Measurements from ENCODE around the gene PITPNM1.

Gene PITPNM1

DNA sequence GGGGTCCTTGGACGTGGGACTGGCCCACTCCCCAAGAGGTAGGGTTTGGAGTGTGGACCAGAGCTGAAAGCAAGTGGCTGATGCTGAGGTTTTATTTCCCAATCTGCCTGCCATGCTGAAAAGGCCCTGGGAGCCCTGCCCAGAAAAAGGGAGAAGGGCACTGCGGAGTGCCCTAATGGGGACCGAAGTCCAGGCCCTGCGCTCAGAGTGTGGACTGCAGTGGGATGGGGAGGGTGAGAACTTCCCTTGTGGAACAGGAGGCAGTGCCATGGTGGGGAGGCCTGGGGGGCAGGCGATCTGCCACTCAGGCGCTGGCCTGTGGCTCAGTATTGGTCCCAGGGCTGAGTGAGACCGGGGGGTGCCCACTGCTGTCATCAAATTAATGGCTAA is 56.9 kb downstream of the PITPNM1 start (continued):
- TF ChIP-seq, protein P1, sequence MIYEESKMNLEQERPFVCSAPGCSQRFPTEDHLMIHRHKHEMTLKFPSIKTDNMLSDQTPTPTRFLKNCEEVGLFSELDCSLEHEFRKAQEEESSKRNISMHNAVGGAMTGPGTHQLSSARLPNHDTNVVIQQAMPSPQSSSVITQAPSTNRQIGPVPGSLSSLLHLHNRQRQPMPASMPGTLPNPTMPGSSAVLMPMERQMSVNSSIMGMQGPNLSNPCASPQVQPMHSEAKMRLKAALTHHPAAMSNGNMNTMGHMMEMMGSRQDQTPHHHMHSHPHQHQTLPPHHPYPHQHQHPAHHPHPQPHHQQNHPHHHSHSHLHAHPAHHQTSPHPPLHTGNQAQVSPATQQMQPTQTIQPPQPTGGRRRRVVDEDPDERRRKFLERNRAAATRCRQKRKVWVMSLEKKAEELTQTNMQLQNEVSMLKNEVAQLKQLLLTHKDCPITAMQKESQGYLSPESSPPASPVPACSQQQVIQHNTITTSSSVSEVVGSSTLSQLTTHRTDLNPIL (CRISPR knock-in tag; IDR thresholded peaks at IDR 0.05; ENCODE audit: low read depth): no peak
- no peak for TF ChIP-seq ZNF8 (CRISPR knock-in tag; IDR thresholded peaks at IDR 0.05)

- ATAC-seq: no peak
- TF ChIP-seq, protein P2, sequence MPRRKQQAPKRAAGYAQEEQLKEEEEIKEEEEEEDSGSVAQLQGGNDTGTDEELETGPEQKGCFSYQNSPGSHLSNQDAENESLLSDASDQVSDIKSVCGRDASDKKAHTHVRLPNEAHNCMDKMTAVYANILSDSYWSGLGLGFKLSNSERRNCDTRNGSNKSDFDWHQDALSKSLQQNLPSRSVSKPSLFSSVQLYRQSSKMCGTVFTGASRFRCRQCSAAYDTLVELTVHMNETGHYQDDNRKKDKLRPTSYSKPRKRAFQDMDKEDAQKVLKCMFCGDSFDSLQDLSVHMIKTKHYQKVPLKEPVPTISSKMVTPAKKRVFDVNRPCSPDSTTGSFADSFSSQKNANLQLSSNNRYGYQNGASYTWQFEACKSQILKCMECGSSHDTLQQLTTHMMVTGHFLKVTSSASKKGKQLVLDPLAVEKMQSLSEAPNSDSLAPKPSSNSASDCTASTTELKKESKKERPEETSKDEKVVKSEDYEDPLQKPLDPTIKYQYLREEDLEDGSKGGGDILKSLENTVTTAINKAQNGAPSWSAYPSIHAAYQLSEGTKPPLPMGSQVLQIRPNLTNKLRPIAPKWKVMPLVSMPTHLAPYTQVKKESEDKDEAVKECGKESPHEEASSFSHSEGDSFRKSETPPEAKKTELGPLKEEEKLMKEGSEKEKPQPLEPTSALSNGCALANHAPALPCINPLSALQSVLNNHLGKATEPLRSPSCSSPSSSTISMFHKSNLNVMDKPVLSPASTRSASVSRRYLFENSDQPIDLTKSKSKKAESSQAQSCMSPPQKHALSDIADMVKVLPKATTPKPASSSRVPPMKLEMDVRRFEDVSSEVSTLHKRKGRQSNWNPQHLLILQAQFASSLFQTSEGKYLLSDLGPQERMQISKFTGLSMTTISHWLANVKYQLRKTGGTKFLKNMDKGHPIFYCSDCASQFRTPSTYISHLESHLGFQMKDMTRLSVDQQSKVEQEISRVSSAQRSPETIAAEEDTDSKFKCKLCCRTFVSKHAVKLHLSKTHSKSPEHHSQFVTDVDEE (CRISPR knock-in tag; IDR thresholded peaks at IDR 0.05): no peak
- TF ChIP-seq ISL1 (CRISPR knock-in tag; IDR thresholded peaks at IDR 0.05): no peak
- TF ChIP-seq SNAI2 (CRISPR knock-in tag; IDR thresholded peaks at IDR 0.05): no peak
- no peak for TF ChIP-seq OSR1 (CRISPR knock-in tag; IDR thresholded peaks at IDR 0.05)
- TF ChIP-seq, protein P3, sequence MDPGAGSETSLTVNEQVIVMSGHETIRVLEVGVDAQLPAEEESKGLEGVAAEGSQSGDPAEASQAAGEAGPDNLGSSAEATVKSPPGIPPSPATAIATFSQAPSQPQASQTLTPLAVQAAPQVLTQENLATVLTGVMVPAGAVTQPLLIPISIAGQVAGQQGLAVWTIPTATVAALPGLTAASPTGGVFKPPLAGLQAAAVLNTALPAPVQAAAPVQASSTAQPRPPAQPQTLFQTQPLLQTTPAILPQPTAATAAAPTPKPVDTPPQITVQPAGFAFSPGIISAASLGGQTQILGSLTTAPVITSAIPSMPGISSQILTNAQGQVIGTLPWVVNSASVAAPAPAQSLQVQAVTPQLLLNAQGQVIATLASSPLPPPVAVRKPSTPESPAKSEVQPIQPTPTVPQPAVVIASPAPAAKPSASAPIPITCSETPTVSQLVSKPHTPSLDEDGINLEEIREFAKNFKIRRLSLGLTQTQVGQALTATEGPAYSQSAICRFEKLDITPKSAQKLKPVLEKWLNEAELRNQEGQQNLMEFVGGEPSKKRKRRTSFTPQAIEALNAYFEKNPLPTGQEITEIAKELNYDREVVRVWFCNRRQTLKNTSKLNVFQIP (CRISPR knock-in tag; IDR thresholded peaks at IDR 0.05; ENCODE audit: borderline replicate concordance, low read depth): no peak
- TF ChIP-seq TOX (CRISPR knock-in tag; IDR thresholded peaks at IDR 0.05; ENCODE audit: borderline replicate concordance): no peak
- TF ChIP-seq ZFP3 (CRISPR knock-in tag; IDR thresholded peaks at IDR 0.05): no peak
- no peak for TF ChIP-seq ZNF8 (CRISPR knock-in tag; IDR thresholded peaks at IDR 0.05)
- TF ChIP-seq TCF4 (CRISPR knock-in tag; IDR thresholded peaks at IDR 0.05; ENCODE audit: borderline replicate concordance): no peak
- TF ChIP-seq CSDC2 (CRISPR knock-in tag; IDR thresholded peaks at IDR 0.05): no peak
- no peak for TF ChIP-seq GLIS3 (CRISPR knock-in tag; IDR thresholded peaks at IDR 0.05)
- TF ChIP-seq ESRRG (CRISPR knock-in tag; IDR thresholded peaks at IDR 0.05): no peak
Measured at GRCh38 chr11:67445515-67445914, 59.6 kb downstream of the PITPNM1 start.

DNA sequence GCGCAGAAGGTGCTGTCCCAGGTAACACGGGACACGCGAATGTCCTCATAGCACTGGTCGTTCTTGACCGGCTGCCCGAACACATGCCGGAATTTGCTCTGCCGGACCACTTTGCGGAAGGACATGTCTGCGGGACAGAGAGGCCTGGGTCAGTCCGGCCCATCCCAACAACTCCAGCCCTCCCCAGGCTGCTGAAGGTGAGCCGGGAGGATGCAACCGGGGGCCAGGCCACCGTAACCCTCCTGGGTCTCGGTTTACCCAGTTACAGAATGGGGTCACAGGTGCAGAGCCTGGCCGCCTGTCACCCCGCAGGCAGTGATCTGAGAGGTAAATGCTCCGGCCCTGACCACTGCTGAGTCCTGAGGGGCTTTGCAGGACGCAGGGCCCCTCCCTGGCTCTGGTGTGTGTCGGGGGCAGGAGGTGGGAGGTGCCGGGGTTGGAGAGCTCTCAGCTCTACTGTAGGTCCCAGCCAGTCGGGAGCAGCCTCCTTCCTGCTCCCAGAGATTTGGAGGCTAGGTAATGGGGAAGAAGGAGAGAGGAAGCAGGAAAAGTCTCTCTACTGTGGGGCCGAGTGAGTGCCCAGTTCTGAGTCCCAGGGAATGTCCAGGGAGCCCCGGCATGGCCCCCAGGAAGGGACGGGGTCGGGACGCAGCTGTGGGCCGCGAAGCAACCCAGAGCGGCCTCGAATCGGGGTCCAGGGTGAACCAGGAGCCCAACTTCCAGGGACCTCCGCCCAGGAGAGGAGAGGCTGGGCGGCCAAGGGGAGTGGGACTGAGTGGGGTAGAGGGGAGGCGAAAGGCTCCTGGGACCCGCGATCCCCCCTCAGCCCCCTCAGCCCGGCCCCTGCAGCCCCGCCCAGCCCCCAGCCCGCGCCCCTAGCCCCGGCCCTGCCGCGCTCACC is 62.4 kb downstream of the PITPNM1 start:
- ATAC-seq: peak; percentile 10

More for the DNA sequence above, 62.4 kb downstream of the PITPNM1 start:
- TF ChIP-seq TCF4 (CRISPR knock-in tag; IDR thresholded peaks at IDR 0.05; ENCODE audit: borderline replicate concordance): no peak
